Mammary epithelial cell (primary cell): ENCODE data around the gene PCDHGB5.

ENCODE experiments used
- EZH2 ChIP-seq: IDR thresholded peaks from 2 replicates; pipeline ENCODE4 v1.6.1; 2012; ENCODE audit warnings: low read length, inconsistent platforms, borderline replicate concordance
- TF ChIP-seq, protein P1 (sequence below), 2 donors: IDR thresholded peaks in 1 of 2; conservative IDR thresholded peaks in 1 of 2; 2 replicates each; pipeline ENCODE4 v1.5.1; 2011 to 2012; ENCODE audit warnings: inconsistent platforms in 2 of 2, low read length in 2 of 2, mild to moderate bottlenecking in 2 of 2, control low read depth in 1 of 2, low read depth in 1 of 2; ENCODE audit not compliant: insufficient read depth in 1 of 2; ENCODE audit errors: extremely low read depth in 1 of 2

DNA sequence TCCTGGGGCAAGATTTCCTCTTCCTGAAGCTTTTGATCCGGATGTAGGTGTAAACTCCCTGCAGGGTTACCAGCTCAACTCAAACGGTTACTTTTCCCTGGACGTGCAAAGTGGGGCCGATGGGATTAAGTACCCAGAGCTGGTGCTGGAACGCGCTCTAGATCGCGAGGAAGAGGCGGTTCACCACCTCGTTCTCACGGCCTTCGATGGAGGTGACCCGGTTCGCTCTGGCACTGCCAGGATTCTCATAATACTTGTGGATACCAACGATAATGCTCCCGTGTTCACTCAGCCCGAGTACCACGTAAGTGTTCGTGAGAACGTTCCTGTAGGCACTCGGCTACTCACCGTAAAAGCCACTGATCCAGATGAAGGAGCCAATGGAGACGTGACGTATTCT is 42.1 kb upstream of the PCDHGB5 start:
- TF ChIP-seq, protein P1, sequence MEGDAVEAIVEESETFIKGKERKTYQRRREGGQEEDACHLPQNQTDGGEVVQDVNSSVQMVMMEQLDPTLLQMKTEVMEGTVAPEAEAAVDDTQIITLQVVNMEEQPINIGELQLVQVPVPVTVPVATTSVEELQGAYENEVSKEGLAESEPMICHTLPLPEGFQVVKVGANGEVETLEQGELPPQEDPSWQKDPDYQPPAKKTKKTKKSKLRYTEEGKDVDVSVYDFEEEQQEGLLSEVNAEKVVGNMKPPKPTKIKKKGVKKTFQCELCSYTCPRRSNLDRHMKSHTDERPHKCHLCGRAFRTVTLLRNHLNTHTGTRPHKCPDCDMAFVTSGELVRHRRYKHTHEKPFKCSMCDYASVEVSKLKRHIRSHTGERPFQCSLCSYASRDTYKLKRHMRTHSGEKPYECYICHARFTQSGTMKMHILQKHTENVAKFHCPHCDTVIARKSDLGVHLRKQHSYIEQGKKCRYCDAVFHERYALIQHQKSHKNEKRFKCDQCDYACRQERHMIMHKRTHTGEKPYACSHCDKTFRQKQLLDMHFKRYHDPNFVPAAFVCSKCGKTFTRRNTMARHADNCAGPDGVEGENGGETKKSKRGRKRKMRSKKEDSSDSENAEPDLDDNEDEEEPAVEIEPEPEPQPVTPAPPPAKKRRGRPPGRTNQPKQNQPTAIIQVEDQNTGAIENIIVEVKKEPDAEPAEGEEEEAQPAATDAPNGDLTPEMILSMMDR (conservative IDR thresholded peaks at IDR 0.05 in 1 of 2, IDR thresholded peaks at IDR 0.05 in 1 of 2; ENCODE audit: extremely low read depth in 1 of 2, insufficient read depth in 1 of 2, low read depth in 1 of 2, low read length in 2 of 2) = no peak
- TF ChIP-seq EZH2 = no peak
